ENCODE measurements around the gene CYB5A.
"Not testable (repeated sequence)": the region's sequence is repeated elsewhere in the genome, so short reads cannot be mapped to it uniquely, and the experiment has no call there.

Gene CYB5A

DNA sequence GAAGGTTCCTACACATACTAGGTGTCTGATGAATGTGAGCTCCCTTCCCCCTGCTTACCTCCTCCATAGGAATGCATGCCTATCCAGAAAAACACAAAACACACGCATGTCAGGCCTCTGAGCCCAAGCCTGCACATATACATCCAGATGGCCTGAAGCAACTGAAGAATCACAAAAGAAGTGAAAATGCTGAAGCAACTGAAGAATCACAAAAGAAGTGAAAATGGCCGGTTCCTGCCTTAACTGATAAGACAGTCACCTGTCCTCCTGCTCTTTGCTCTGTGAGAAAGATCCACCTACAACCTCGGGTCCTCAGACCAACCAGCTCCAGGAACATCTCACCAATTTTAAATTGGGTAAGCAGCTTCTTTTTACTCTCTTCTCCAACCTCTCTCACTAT, 1.2 kb upstream of the CYB5A start:
- FAIRE-seq: not testable (repeated sequence)

DNA sequence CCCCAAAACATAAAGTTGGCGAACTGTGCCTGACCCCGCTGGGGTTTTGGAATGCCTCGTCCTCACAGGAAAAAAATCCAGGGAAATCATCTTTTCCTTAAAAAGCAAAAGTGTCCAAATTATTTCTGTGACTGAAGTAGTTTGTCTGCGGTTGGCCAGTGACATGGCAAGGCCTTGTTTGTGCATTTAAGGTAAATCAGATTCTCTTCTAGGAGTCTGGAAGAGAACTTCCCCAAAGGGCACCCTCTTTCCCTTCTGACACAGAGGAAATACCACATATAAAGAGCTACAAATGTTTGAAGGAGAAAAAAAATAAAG, 737 bp upstream of the CYB5A start:
- no peak for FAIRE-seq

DNA sequence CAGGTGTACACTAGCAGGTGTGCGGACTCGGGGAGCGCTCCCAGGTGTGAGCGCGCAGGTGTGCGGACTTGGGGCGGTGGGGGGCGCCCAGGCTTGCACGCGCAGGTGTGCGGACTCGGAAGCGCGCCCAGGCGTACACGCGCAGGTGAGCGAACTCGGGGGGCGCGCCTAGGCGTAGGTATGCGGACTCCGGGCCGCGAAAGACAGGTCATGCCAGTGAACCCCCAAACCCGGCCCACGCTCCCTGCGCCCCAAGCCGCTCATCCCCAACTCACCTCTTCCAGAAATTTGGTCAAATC, 342 bp downstream of the CYB5A start:
- no peak for FAIRE-seq

DNA sequence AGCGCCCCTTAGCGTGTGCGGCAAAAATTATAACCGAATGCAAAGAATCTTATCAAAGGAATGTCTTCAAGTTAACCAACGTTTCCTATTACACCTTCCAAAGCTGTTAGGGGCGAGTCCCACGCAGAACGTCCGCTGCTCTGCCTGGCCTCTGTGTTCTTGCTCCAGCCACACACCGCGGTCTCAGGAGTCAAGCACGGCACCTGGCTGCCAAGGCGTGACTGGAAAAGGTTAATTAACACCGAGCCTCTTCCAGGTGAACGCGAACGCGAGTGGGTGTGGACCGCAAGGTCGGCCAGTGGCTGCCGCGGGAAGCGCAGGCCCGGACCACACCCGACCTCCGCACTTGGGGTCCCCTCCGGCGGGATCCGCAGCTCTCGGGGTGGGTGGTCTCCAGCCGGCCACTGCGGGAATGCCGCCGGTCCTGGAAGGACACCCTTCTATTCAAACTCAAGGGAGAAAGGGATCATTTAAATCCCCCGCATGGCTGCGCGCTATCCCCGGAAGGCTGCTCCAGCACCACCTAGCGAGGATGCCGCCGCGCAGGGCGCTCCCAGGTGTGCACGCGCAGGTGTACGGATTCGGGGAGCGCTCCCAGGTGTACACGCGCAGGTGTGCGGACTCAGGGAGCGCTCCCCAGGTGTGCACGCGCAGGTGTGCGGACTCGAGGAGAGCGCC, 830 bp downstream of the CYB5A start:
- no peak for FAIRE-seq

DNA sequence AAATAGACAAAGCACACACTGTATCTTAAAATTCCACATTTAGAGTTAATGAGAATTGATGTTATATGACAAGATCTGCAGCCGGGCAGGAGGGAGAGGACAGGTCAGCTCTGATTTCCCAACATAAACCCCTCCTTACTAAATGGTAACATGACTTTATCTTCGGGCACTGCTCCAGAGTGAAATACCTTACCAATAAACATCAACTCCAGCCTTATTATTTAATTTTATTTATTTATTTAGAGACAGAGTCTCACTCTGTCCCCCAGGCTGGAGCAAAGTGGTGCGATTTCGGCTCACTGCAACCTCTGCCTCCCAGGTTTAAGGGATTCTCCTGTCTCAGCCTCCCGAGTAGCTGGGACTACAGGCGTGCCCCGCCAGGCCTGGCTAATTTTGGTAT, 1.7 kb downstream of the CYB5A start:
- FAIRE-seq: no peak

DNA sequence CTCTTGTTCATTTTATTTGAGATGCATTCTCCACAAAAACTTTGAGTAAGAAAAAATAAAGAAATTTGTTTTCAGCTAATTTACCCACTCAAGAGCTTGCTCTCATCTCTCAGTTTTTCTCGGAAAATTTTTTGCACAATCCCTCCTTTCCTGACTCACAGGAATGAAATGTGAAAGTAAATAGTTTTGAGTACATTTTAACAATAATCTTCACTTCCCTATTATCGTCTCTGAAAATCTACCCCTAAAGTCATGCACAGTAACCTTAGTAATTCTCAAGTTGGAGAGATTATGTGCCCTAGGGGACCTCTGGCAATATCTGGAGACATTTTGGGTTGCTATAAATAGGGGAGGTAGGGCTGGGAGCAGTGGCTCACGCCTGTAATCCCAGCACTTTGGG, 2.6 kb downstream of the CYB5A start:
- no peak for FAIRE-seq

DNA sequence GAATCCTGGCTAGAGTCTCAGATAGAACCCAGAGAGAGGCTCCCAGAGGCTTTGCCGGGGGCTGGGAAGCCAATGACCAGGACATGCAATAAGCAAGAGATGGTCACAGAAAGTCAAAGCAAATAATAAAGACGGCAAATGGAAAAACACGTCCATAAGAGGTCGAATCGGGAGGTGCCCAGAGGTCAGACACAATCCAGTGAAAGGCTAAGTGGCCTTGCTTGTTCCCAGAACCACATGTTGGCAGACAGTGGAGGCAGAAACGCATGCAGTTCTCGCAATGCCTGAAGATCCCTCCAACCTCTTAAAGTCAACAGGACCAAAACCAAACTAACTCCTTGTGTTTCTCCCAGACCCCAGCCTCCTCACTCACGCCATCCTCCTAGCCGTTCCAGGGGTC, 3.0 kb downstream of the CYB5A start:
- no peak for FAIRE-seq

DNA sequence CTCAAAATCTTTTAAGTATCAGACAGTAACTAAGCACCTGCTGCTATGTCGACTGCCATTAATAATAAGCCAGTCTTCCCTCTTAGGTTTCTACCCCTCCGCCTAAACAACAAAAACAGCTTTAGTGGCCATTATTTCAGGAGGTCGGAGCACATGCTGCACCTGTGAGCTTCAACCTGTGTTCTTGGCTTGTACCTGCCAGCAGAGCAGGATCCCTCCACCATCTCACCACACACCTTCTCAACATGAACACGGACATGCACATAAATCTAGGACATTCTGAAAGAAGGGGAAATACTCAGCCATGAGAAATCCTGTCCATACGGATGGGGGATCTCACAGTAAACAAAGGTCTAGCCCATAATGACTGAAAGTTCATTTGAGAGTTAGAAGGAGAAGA, 3.7 kb downstream of the CYB5A start:
- no peak for FAIRE-seq

DNA sequence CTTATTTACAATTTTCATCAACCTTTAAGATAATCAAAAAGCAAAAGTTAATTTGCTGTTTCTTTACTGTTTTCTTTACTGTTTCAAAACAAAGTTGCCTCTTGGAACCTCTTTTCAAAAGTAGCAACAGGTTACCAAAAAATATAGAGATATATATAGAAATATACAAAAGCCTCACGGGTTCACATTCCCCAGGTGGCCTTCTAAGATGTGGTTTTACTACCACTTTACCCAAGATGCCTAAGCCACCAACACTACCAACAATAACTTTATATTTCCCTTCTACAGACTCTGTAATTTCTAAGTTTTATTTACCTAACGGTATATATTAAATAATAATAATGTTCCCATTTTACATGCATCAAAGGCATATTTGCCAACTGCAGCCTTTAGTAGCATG, 4.9 kb downstream of the CYB5A start:
- FAIRE-seq: no peak

DNA sequence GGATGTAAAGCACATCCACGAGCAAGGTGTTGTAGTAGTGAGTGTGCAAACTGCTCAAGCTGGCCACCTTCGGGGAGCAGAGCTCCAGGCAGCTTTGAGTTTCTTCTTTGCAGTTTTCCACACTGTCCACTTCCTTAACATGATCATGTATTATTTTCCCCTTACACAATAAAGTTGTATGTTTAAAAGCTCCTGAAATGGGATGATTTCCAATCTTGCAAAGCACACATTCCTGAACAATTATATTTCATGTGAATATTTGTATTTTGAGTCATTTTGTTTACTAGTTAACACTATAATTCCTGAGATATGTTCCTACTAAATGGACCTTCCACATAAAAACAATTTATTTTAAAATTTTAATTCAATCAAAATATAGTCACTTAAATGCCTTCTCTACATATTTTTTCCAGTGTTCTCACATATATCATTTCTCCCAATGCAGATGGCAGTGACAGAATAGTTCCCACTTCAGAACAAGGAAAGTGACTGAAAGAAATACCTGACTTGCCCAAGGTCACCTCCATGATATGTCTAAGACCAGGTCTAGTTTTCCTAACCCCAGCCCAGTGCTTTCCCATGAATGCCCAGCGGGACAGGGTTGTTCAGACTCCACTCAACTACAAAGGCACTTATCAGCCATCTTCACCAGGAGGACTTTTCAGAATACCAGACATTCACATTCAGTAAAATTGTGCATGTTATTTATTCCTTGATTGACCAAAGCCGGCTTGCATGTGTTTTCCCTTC, 5.5 kb downstream of the CYB5A start:
- no peak for FAIRE-seq

DNA sequence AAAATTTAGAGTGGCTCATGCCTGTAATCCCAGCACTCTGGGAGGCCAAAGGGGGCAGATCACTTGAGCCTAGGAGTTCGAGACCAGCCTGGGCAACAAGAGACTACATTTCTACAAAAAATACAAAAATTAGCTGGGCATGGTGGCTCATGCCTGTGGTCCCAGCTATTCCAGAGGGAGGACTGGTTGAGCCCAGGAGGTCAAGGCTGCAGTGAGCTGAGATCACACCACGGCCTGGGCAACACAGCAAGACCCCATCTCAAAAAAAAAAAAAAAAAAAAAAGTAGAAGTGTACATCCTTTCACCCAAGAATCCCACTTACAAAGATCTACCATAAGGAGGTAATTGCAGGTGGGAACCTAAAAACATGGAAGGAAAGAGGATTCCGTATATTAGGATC, 6.2 kb downstream of the CYB5A start:
- not testable (repeated sequence) for FAIRE-seq

DNA sequence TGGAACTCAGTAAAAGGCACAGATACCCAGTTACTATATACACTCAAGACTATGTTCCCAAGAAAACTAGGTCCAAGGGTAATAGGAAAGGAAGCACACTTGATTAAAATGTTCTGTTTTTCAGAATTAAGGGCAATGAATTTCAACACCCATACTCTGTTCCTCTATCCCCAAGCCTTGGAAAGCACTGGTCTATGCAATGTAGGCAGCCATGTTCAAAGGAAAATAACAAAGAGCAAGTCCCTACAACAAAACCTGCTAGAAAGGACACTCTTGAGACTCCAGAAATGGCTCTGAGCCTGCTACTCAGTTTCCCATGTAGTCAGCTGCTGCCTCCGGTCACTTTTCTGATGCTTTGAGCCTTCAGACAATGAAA, 6.8 kb downstream of the CYB5A start:
- FAIRE-seq: no peak

DNA sequence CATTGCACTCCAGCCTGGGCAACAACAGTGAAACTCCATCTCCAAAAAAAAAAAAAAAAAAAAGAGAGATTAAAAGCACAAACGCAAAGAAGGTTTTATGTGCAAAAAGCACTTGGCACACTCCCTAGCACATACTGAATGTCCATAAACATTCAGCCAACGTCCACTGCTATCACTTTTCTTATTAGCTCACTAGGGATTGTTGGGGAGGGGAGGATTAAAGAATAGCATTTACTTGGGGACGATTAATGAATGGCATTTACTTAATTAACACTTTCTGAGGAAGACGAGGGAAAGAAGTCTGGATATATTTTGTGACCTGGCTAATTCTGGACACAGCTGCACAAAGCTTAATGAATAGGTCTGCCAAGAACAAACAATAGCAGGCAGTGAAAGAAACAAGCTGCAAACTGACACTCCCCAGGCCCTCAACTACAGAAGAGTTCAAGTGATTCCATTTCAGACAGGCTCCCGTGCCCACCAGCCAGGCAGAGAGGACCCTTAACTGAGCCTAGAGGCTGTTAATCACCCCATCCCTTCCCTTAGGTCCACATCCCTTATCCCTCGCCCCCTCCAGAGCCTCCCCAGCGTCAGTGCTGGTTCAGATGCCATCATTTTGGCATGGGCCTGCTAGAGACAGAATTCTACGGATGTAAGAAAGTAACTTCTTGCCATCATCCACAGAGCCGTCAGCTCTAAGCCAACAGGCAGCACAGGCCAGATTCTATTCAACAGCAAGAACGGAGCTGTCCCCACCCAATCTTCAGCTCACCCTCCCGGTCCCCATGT, 7.4 kb downstream of the CYB5A start:
- FAIRE-seq: no peak

DNA sequence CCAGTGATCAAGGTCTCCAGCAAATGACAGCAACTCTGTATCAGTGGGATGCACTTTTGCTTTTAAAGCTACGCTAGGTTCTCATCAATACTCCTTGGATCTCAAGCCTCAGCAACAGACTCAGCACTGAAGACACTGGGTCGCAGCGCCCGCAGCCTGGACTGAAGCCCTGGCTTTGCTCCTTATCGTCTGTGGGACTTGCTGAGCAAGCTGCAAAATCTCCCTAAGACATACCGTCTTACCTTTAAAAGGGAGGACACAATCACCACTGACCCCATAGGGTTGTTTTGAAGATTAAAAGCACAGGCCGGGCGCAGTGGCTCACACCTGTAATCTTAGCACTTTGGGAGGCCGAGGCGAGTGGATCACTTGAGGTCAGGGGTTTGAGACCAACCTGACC, 8.1 kb downstream of the CYB5A start:
- FAIRE-seq: no peak

DNA sequence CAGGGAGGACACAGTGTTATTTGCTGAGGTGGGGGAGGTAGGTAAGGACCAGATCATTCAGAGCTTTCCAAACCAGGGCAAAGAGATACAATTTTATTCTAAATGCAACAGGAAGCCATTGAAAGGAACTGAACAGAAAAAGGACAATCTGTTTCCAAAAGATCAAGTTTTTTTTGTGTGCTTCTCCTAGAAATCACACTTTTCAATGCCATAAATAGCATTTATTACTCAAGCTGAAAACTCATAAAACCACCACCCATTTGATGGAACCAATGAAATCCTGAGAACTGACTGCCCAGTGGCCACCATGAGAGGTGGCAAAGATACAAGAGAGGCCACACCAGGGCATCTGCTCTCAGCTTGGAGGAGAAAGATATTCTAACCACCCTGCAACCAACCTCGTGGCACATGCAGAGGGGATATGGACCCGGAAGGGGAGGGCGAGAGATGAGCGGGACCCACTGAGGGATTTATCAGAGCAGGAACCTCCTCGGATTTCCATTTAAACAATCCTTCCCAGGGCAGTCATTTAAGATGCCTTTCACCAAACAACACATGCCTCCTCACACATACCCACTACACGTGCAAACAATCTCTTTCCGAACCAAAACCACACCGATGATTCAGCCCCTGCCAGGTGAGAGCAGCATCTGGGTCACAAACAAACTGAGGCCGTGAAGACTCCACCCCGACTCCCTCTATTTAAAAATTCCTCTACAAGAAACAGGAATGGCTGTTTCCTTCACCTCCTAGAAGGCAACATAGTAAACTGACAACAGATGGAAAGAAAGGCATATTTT, 8.8 kb downstream of the CYB5A start:
- FAIRE-seq: no peak

DNA sequence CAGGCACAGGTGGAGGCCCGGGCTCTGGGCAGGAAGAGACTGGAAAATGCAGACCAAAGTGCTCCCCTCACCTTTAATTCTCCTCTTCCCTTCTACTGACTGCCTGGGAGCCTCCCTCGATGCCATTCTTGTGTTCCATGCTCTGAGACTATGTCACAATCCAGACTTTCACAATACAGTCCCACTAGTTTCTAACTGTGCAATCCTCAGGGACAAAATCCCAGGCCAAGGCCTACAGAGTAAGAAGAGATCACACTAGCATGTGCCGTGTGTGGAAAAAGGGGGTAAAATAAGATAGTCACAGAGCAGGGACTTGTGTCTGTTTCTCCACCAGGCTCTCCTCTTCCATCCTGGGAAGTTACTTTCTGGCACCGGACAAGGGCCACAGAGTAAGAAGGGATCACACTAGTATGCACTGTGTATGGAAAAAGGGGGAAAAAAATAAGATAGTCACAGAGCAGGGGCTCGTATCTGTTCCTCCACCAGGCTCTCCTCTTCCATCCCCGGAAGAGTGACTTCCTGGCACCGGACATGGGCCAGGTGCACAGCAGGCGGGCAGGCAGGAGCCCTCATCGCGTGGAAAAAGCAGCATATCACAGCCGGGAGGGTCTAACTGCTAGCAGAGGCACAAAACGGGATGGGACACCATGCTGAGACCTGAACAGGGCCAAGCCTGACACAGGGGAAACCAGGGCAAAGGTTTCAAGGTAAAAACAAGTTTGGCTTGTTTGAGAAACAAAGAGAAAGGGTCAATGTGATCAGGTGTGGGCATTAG, 9.6 kb downstream of the CYB5A start:
- FAIRE-seq: no peak

DNA sequence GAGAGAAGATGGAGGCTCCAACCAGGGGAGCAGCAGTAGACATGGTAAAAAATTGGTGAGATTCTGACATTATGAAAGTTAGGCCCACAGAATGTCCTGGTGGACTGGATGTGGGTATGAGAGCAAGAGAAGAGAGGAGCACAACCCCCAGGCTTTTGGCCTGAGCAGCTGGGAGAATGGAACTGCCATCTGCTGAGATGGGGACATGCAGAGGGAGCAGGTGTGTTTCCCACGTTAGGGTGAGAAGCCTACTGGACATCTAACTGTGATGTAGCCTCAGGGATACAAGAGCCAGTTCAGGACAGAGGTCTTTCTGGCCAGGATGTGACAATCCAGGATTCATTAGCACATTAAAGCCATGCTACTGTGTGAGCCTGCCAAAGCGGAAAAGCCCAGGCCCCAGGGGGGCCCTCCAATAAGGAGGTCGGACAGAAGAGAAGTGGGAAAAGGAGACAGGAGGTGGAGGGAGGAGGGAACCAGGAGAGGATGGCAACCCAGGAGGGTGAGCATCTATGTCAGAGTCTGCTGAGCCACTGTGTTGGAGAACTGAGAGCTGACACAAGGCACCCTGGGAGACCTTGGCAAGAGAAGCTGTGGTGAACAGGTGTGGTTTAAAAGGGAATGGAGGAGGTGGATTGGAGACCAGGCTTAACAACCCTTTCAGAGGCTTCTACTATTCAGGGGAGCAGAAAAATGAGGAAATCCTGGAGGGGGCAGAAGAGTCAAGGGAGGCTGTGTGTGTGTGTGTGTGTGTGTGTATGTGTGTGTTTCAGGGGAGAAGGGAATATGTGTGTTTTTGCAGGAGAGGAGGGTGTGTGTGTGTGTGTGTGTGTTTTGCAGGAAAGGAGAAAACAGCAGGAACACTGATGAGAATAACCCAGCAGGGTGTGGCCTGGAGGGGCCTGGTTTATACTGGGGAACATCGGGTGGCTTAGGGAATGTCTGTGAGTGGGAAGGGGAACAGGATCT, 10.5 kb downstream of the CYB5A start:
- FAIRE-seq: no peak

DNA sequence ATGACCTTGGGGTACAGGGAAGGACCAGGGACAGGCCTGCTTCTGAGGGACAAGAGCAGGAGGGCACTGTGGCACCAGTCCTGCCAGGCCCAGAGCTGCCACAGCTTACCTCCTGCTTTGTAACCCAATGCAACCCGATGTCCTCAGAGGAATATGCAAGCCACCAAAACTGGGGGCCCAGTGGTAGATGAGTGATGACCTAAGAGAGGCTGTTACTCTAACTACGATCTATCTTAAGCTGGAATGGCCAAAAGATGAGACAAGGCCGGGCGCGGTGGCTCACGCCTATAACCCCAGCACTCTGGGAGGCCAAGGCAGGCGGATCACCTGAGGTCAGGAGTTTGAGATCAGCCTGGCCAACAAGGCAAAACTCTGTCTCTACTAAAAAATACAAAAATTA, 12.8 kb downstream of the CYB5A start:
- no peak for FAIRE-seq

DNA sequence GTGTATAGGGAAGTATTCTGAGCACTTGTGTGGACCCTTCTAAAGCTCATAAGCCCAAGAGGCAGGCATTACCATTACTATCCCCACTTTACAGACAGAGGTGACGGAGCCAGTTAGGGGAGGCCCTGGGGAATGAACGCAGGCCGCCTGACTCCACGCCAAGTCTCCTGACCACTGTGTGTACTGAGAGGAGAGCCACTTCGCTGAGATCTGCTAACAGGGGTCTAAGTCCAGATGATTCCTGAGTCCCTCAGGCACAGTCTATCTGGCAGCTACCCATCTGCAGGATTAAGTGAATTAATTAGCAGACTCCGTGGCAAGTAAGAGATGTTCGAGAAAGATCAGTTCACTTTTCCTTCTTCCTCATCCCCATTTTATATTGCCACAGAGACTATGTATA, 13.7 kb downstream of the CYB5A start:
- no peak for FAIRE-seq

DNA sequence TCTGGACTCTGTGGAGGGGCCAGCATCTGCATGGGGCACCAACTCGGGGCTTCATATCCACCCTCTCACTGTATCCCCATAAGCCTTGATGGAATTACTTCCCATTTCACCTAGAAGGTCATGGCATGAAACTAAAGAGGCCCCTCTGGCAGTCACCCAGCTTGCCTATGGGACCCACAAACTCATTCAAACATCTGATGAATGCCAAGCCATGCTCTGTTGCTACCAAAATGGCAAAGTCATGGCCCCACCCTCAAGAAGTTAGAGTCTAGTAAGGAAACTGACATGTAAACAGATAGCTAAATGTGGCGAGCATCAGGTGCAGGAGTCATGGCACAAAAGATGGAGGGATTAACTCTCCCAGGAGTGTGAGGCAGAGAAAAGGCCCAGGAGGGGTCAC, 14.5 kb downstream of the CYB5A start:
- no peak for FAIRE-seq

DNA sequence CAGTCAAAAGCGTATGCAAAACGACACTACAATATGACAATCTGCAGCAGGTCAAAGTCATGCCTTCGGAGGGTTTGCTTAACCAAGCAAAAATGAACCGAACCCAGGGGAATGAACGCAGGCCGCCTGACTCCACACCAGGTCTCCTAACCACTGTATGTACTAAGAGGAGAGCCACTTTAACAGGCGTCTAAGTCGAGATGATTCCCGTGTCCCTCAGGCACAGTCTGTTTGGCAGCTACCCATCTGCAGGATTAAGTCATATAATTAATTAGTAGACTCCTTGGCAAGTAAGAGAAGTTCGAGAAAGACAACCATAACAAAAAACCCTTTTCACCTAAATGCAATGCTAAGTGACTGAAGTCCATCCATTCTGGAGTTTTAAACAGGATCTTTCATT, 15.2 kb downstream of the CYB5A start:
- no peak for FAIRE-seq

DNA sequence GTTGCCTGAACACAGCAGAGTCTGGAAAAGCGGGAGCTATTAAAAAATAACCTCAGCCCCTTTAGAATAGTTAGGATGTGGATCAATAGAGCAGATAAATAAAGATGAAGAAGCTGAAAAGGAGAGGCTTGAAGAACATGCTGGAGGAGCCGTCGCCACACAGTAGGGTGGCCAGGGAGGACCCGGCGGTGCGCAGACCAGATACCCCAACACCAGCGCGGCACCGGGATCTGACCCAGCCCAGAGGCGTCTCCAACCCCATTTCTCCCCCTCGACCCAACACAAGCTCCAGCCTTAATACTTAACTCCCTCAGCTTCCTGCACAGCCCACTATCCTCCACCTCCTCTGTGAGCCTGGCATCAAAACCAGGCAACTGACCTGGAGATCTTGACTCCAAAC, 16.0 kb downstream of the CYB5A start:
- no peak for FAIRE-seq
